HG02763 (cell line): ENCODE results near the gene SPSB1.

Experiments used
- ATAC-seq: cut with Tn5 transposase; IDR thresholded peaks from one replicate; pipeline ENCODE4 v1.9.1; 2021; ENCODE audit warnings: mild to moderate bottlenecking, moderate library complexity; ENCODE audit not compliant: unreplicated experiment

Gene SPSB1

DNA sequence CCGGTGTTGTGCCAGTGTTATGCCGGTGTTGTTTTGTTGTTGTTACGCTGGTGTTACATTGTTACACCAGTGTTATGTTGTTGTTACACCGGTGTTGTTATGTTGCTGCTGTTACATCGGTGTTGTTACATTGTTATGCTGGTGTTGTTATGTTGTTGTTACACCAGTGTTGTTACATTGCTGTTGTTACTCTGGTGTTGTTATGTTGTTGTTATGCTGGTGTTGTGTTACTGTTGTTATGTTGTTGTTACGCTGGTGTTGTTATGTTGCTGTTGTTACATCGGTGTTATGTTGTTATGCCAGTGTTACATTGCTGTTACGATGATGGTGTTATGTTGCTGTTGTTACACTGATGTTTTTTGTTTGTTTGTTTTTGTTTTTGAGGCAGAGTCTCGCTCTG is 34.1 kb upstream of the SPSB1 start:
- ATAC-seq, result no peak

DNA sequence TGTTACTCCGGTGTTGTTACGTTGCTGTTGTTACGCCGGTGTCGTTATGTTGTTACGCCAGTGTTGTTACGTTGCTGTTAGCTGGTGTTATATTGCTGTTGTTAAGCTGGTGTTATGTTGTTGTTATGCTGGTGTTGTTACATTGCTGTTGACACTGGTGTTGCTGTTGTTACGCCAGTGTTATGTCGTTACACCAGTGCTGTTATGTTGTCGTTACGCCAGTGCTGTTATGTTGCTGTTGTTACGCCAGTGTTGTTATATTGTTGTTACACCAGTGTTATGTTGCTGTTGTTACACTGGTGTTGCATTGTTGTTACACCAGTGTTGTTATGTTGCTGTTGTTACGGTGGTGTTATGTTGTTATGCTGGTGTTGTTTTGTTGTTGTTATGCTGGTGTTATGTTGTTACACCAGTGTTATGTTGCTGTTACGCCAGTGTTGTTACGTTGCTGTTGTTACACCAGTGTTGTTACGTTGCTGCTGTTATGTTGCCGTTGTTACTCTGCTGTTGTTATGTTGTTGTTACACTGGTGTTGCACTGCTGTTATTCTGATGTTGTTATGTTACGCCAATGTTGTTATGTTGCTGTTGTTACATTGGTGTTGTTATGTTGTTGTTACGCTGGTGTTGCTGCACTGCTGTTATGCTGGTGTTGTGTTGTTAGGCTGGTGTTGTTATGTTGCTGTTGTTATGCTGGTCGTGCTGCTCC is 32.5 kb upstream of the SPSB1 start:
- no peak for ATAC-seq

DNA sequence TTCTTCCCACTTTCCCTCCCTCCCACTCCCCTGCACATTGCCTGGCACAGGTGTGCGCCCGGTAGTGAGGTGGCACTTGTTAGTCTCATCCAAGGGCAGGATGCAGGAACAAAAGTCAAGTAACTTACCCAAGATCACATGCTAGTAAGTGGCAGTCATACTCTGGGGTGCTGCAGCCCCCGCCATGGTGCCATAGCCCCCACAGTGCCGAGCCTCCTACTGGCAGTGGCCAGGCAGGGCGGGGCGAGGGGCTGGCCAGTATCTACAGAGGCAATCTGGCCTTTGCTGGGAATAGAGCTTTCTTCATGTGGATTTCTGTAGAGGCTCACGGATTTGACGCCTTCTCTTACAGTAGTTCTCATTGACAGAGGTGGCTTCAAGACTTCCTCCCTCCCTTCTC is 31.2 kb upstream of the SPSB1 start:
- ATAC-seq, result no peak

DNA sequence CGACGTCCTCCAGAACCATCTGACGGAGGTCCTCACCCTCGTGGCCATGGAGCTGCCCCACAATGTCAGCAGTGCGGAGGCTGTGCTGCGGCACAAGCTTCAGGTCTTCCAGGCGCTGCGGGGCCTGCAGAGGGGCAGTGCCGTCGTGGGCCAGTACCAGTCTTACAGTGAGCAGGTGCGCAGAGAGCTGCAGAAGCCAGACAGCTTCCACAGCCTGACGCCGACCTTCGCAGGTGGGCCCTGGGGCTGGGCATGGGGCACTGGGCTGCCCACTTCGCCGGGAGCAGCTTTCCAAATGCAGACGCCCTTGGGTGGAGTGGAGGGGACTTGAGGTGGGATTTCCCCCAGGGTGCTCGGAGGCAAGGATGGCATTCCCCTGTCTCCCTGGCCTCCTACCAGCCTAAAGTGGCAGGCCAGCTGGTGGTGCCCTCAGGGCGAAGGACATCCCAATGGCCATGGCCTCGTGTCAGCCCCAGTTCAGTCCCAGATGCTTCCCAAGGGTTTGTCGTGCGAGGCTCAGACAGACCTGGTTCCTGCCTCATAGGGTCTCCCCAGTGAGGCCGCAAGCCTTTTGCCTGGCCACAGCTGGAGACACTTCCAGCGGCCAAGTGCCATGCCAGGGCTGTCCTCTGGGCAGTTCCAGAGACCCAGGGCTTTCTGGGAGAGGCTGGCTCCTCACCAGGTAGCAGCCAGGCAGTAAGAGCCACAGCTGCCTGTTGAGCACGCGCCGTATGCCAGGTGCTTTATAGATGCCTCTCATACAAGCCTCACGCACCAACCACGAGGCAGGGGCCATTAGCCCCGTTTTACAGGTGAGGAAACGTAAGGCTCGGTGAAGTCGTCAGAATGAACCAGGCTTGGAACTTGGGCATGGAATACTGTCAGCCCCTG is 30.4 kb upstream of the SPSB1 start:
- ATAC-seq, result no peak

DNA sequence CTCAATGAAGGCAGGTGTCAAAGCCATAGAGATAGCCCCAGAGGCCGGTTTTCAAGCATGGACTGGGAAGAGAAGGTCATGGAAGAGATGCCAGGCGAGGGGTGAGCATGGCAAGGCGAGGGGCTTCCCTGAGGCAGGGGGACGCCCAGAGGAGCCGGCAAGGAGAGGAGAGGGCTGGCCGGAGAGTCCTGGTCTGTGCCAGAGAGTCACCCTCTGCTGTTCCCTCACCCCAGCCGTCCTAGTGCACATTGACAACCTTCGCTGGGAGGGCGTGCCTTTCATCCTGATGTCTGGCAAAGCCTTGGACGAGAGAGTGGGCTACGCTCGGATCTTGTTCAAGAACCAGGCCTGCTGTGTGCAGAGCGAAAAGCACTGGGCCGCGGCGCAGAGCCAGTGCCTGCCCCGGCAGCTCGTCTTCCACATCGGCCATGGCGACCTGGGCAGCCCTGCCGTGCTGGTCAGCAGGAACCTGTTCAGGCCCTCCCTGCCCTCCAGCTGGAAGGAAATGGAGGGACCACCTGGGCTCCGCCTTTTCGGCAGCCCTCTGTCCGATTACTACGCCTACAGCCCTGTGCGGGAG is 29.3 kb upstream of the SPSB1 start:
- no peak for ATAC-seq

DNA sequence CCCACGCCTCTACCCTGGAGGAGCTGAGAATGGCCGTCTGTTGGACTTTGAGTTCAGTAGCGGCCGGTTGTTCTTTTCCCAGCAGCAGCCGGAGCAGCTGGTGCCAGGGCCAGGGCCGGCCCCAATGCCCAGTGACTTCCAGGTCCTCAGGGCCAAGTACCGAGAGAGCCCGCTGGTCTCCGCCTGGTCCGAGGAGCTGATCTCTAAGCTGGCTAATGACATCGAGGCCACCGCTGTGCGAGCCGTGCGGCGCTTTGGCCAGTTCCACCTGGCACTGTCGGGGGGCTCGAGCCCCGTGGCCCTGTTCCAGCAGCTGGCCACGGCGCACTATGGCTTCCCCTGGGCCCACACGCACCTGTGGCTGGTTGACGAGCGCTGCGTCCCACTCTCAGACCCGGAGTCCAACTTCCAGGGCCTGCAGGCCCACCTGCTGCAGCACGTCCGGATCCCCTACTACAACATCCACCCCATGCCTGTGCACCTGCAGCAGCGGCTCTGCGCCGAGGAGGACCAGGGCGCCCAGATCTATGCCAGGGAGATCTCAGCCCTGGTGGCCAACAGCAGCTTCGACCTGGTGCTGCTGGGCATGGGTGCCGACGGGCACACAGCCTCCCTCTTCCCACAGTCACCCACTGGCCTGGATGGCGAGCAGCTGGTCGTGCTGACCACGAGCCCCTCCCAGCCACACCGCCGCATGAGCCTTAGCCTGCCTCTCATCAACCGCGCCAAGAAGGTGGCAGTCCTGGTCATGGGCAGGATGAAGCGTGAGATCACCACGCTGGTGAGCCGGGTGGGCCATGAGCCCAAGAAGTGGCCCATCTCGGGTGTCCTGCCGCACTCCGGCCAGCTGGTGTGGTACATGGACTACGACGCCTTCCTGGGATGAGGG is 28.5 kb upstream of the SPSB1 start:
- no peak for ATAC-seq

DNA sequence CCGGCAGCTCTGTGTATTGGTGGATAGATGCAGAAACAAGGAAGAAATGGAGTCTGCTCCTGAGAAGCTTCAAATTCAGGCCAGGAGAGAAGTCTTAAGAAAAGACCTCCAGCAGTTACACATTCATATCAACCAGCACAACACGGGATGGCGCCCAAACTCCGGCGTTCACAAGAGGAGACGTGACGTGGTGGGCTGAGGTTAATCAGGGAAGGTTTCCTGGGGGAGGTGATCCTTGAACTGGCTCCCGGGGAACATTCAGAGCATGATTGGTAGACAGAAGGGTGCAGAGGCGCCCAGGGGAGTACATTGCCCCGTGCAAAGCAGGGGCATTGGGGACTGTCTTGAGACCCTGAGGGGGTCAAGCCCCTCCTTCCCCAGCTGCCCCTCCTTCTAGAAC is 27.7 kb upstream of the SPSB1 start:
- no peak for ATAC-seq

DNA sequence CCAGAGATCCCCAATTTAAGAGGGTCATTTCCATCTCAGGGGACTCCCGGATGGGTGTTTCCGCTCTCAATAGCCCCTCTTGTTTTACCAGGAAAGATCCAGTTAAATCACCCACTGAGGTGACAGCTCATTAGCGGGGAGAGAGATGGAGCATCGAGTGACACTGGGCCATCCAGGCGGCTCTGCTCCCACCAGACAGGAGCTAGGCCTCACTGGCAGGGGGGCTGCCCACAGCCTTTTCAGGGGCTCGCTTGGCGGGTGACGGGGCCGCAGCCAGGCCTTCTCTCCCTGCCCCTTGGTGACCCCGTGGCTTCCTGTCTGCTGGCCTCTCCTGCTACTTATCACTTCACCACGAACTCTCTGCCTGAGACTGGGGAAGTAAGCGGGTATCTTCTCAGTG is 26.7 kb upstream of the SPSB1 start:
- no peak for ATAC-seq

DNA sequence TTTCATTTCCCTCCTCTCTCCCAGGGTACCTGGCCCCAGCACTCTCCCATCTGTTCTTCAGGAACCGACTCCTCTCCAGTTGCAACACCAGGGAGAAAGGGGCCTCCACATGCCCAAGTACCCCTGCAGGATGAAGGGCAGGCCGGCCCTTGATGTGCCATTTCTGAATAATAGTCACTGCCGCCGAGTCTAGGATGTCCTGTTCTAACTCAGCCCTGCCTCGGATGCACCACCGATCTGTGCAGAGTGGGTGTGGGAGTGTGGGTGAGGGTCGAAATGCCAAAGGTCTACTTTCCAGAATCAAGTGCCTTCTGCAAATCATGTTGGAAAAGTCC is 25.4 kb upstream of the SPSB1 start:
- ATAC-seq, result no peak

DNA sequence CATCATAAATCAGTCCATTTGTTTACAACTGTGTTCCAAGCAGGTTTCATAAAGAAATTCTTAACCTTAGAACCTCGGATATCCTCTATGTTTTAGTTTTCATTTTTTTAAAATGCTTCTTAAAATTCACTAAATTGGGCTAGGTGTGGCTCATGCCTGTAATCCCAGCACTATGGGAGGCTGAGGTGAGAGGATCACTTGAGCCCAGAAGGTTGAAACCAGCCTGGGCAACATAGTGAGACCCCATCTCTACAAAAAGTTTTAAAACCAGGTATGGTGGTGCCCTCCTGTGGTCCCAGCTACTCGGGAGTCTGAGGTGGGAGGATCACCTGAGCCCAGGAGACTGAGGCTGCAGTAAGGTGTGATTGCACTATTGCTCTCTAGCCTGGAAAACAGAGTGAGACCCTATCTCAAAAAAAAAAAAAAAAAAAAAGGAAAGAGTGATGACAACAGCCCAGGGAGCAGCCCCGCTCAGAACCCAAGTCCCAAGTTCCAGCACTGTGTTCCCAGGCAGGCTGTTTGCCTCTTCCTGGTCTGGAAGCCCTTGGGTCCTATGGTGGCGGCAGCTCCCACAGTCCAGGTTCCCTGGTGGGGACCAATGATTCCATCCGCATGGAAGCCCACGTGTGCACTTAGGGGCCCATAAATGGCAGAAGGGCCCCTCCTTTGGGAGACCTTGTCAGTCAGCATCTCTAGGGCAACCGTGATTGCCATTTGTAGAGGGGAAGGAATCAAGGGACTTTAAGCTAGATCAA is 24.7 kb upstream of the SPSB1 start:
- ATAC-seq, result no peak

DNA sequence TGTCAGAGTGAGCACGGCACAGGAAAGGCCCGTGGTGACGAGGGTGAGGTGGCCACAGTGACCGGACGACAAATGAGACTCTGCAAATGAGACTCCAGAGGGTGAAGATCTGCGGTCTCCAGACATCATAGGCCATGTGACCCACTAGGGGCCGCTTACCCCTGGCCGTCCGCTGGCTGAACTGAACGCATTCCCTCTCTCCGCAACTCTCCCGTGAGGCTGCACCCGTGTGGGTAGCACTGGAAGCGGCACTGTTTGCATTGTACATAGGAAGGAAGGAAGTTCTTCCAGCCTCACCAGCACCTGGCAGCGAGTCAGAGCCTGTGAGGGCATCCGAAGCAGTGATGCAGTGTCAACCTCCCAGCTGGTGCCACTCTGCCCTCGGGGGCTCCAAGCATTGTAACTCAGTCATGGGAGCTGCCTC is 23.6 kb upstream of the SPSB1 start:
- no peak for ATAC-seq

DNA sequence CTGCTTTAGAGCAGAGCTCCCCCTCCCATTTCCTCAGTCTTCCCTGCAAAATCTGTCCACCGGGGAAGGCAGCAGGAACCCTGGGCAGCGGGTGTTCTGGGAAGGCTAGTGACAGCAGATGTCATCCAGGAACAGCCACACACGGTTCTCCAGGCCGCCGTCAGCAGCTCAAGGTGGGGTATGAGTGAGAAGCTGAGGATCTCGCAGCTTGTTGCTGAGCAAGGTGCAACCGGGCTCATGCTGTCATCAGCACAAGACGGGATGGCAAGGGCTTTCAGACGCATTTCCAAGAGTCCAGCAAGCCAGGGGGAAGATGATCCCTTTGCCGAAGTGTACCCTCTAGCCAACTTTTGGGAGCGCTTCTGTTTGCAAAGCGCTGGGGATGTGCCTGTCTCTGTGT is 23.0 kb upstream of the SPSB1 start:
- ATAC-seq, result no peak

DNA sequence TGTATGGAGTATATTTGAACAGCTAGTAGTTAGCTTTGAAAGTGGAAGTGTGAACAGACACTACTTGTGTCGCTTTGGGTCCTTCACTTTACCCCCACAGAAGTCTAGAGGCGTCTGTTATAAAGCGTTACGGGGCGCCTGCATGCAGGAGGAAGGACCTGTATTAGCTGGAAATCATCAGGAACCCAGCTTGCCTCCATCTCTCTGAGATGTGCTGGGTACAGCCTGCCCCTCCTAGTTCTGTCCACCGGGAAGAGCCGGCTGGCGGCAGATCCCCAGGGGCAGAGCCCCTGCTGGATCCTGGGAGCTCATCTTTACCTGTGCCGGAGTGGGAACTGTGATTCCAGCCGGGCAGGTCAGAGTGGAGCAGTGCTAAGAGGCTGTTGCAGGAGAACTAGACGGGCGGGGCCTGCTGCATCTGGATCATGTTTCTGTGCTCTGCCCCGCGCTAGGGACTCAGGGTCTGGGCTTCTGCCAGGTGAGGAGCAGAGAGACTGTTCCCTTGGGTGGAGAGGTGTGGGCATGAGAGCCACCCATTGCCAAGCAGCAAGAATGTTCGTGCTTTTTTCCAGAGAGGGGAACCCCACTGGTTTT is 22.3 kb upstream of the SPSB1 start:
- ATAC-seq, result no peak

DNA sequence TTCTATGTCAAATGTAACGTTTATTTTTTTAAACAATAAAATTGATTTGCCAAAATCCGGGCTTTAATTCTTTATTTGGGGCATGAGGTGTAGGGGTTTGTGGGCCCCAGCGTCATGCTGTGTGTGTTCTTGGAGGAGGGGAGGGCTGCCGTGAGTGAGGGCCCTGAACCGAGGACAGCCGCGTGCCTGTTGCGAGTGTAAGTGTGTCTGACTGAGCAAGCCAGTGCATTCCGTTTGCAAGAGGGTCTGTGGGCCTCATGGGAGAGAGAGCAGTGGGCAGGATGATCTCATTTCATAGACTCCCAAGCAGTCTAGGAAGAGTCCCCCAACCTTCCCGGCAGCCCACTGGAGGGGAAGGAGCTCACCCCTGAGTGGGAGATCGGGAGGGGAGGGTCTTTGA is 21.4 kb upstream of the SPSB1 start:
- no peak for ATAC-seq

DNA sequence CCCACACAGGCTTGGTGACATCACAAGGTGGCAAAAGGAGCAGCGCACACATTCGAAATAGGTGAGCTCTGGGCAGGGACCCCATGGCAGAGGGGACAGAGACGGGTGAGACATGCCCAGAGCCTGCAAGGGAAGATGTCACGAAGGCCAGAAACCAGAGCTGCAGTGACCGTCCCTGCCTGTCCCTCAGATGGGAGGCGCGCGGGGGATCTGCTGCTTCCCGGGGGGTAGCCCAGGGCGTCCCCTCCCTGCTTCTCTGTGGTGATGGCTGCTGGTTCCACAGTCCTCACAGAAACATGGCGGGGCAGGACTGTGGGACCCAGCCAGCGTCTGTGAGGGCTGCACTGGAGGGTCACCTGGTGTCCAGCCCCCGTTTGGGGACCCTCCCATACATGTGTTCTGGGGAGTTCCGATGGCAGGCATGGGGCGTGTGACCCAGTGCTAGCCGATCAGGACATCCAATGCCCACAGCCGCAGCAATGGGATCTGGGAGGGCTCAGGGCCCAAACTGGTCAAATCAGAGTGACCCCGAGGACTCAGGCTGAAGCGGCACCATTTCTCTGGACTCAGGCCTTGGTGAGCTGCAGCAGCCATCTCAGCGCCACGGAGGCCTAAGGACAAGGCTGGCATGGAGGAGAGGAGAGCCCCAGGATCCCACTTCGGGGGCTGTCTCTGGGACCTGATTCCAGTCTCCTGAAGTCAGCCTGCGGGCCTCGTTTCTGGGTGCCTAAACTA is 20.7 kb upstream of the SPSB1 start:
- ATAC-seq, result no peak

DNA sequence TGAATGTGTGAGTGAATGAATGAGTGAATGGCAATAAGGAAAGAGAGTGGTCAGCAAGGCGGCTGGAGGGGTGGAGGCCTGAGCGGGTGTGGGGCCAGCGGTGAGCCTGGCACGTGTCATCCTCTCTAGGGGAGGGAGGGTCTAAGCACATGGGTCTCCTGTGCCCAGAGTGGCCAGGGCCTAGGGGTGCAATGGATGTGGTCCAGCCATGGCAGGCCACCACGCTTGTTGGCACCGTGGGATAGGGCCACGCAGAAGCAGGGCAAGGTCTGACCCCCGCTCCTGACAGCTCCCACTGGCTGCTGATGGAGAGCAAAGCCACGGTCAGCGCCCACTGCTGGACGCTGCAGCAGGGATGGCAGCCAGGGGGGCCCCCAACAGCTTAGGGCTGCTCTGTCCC is 19.5 kb upstream of the SPSB1 start:
- no peak for ATAC-seq

DNA sequence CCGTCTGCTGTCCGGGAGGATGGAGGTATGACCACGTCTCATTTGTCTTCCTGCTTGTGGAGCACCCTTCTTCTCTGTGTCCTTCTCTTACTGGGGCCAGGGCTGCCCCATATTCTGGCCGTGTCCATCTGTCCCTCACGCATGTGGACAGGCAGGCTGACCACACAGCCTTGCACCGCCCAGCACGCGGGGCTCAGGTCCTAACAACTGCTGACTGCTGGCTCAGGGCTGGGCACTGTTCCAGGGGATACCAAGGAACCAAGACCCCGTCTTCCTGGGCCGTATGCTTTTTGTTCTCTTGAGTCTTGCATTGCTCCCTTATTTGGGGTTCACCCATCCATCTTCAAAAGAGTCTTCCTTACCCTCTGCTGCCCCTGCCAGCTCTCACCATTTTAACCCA is 17.5 kb upstream of the SPSB1 start:
- no peak for ATAC-seq

DNA sequence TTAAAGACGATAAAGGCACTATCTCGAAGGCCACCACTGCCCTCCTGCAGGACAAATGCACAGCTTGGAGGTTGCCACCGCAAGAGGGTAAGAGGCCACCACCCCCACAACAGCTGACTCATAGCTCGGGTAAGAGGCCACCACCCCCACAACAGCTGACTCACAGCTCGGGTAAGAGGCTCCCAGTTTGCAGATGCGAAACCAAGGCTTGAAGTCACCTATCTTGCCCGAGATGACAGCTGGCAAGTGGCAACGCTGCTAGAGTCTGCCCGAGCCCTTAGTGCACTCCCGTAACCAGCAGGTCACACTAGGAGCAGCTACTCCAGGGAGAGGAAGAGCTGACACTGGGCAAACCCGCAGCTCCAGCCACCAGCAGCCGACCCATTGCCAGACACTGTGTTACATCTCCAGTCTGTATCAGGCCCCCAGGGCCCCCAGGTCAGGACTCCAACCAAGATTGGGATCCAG is 17.1 kb upstream of the SPSB1 start:
- ATAC-seq, result peak; percentile 83

DNA sequence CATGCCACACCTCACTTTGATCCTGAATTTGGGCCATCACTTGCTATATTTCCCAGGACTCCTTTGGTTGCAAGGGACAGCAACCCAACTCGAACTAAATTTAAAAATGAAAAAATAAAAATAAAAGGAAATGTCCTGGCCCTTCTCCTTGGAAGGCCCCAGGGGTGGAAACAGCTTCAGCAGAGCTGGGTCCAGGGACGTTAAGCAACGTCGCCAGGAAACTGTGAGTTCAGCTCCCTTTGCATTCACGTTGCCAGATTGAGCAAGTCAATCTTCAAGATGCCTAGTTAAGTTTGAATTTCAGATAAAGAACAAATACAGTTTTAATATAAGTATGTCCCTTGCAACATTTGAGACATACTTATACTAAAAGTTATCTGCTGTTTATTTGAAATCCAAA is 14.6 kb upstream of the SPSB1 start:
- no peak for ATAC-seq
